Activated T-cell treated with anti-CD3 and anti-CD28 coated beads, Interleukin-2, amount 50 U/mL, for 24 hours (primary cell): ENCODE measurements around the gene RPEL1.
A peak's percentile ranks its signal among the peaks of the same experiment; 100 is the strongest.
"Not testable (repeated sequence)": the region's sequence is repeated elsewhere in the genome, so short reads cannot be mapped to it uniquely, and the experiment has no call there.

Experiments
- DNase-seq: peaks from one replicate; pipeline ENCODE4 v3.0.0-alpha.2; 2020
- H3K27ac Mint-ChIP-seq: 2 replicates; pipeline ENCODE4 v1.8.0; 2020; ENCODE audit warnings: mild to moderate bottlenecking, mixed read lengths
- H3K27me3 Mint-ChIP-seq: 2 replicates; pipeline ENCODE4 v1.8.0; 2020; ENCODE audit warnings: mixed read lengths
- H3K36me3 Mint-ChIP-seq: 2 replicates; pipeline ENCODE4 v1.8.0; 2020; ENCODE audit warnings: low read depth, mixed read lengths
- H3K4me1 Mint-ChIP-seq: 2 replicates; pipeline ENCODE4 v1.8.0; 2020; ENCODE audit warnings: low read depth, mixed read lengths
- H3K4me3 Mint-ChIP-seq: 2 replicates; pipeline ENCODE4 v1.8.0; 2020; ENCODE audit warnings: mild to moderate bottlenecking, moderate library complexity, mixed read lengths
- H3K9me3 Mint-ChIP-seq: 2 replicates; pipeline ENCODE4 v1.8.0; 2020; ENCODE audit warnings: mixed read lengths

RPEL1 gene

DNA sequence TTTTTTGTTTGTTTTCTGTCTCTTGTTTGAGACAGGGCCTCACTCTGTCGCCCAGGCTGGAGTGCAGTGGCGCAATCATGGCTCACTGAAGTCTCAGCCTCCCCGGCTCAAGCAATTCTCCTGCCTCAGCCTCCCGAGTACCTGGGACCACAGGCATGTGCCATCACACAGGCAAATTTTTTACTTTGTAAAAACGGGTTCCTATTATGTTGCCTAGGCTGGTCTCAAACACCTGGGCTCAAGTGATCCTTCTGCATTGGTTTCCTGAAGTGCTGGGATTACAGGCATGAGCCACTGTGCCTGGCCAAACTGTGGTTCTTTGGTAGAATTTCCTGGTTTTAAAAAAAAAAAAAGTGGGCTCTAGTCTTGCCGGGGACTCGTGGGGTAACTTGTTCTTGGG, at the start of gene RPEL1:
RPEL1 (plus strand) TSS at position 301 of the 400 bp plus-strand sequence. CDS start 110 bp downstream, outside the sequence.
- H3K36me3 Mint-ChIP-seq, H3K4me1 Mint-ChIP-seq, H3K27ac Mint-ChIP-seq, H3K9me3 Mint-ChIP-seq, H3K4me3 Mint-ChIP-seq, H3K27me3 Mint-ChIP-seq, DNase-seq: not testable (repeated sequence)

GRCh38 chr10:103196516-103196915, 49.2 kb upstream of the RPEL1 start:
- H3K4me3 Mint-ChIP-seq, result no peak overlapping the region
- H3K4me1 Mint-ChIP-seq, result peaks cover 34% of the 10 kb centered on the region
- no peaks in the 10 kb centered on the region for H3K9me3 Mint-ChIP-seq
- DNase-seq, result no peak
- no peak overlapping the region for H3K27ac Mint-ChIP-seq
- no peaks in the 10 kb centered on the region for H3K27me3 Mint-ChIP-seq
- H3K36me3 Mint-ChIP-seq, result peaks cover 10% of the 10 kb centered on the region

GRCh38 chr10:103197174-103197573, 48.5 kb upstream of the RPEL1 start:
- peak overlapping the region; percentile 70 for H3K27ac Mint-ChIP-seq
- DNase-seq, result no peak
- H3K27me3 Mint-ChIP-seq, result no peaks in the 10 kb centered on the region
- H3K4me1 Mint-ChIP-seq, result peaks cover 28% of the 10 kb centered on the region
- peaks cover 5% of the 10 kb centered on the region for H3K36me3 Mint-ChIP-seq
- H3K9me3 Mint-ChIP-seq, result no peaks in the 10 kb centered on the region
- H3K4me3 Mint-ChIP-seq, result peak overlapping the region; percentile 2

DNA sequence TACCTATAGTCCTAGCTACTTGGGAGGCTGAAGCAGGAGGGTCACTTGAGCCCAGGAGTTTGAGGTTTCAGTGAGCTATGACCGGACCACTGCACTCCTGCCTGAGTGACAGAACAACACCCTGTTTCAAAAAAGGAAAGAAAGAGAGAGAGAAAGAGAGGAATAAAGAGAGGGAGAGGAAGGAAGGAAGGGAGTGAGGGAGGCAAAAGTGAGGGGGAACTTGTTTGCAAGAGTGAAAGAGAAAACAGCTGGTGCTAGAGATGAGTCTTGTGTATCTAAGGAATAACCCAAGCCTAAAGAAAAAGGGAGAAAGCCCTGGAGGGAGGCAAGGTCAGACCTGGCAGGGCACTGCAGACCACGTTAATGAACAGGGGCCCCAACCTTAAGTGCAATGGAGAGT, 47.8 kb upstream of the RPEL1 start:
- no peak overlapping the region for H3K4me3 Mint-ChIP-seq
- no peak for DNase-seq

GRCh38 chr10:103198648-103199047, 47.0 kb upstream of the RPEL1 start:
- Mint-ChIP-seq H3K27ac (no peak overlapping the region), H3K27me3 (no peaks in the 10 kb centered on the region)

More for the DNA sequence above, 47.8 kb upstream of the RPEL1 start:
- Mint-ChIP-seq H3K4me1 (peaks cover 28% of the 10 kb centered on the region), H3K27me3 (no peaks in the 10 kb centered on the region), H3K9me3 (no peaks in the 10 kb centered on the region), H3K27ac (peak overlapping the region; percentile 10), H3K36me3 (no peaks in the 10 kb centered on the region)

DNA sequence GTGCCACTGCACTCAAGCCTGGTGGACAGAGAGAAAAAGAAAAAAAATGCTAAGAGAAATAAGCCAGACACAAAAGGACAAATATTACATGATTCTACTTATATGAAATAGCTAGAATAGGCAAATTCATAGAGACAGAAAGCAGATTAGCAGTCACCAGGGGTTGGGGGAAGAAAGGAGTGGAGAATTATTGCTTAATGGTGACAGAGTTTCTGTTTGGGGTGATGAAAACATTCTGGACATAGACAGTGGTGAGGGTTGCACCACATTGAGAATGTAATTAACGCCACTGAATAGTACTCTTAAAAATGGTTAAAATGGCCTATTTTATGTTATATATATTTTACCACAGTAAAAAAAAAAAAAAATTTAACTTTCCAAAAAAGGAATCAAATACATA, 46.2 kb upstream of the RPEL1 start:
- no peak overlapping the region for H3K27ac Mint-ChIP-seq
- H3K27me3 Mint-ChIP-seq, result no peaks in the 10 kb centered on the region
- no peak overlapping the region for H3K4me3 Mint-ChIP-seq
- no peaks in the 10 kb centered on the region for H3K36me3 Mint-ChIP-seq
- no peaks in the 10 kb centered on the region for H3K9me3 Mint-ChIP-seq
- H3K4me1 Mint-ChIP-seq, result peaks cover 18% of the 10 kb centered on the region
- DNase-seq, result no peak

More at GRCh38 chr10:103198648-103199047, 47.0 kb upstream of the RPEL1 start:
- Mint-ChIP-seq H3K9me3 (no peaks in the 10 kb centered on the region), H3K4me3 (no peak overlapping the region), H3K36me3 (no peaks in the 10 kb centered on the region), H3K4me1 (peaks cover 23% of the 10 kb centered on the region)
- no peak for DNase-seq

DNA sequence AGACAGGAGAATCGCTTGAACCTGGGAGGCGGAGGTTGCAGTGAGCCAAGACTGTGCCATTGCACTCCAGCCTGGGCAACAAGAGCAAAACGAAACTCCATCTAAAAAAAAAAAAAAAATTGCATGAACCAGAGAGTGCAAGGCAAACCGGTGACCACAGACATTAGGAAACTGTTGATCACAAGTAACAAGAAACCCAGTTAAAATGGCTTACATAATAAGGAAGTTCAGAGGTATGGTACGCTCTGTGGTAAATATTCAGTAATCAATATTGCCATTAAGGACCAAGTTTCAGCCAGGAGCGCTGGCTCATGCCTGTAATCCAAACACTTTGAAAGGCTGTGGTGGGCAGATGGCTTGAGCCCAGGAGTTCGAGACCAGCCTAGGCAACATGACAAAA, 43.4 kb upstream of the RPEL1 start:
- Mint-ChIP-seq H3K27me3 (peaks cover 3% of the 10 kb centered on the region), H3K4me3 (no peak overlapping the region), H3K4me1 (peaks cover 8% of the 10 kb centered on the region), H3K9me3 (no peaks in the 10 kb centered on the region), H3K27ac (no peak overlapping the region), H3K36me3 (no peaks in the 10 kb centered on the region)
- no peak for DNase-seq

GRCh38 chr10:103203466-103203865, 42.2 kb upstream of the RPEL1 start:
- H3K27ac Mint-ChIP-seq, result no peak overlapping the region
- H3K4me3 Mint-ChIP-seq, result no peak overlapping the region
- no peaks in the 10 kb centered on the region for H3K36me3 Mint-ChIP-seq
- no peaks in the 10 kb centered on the region for H3K4me1 Mint-ChIP-seq
- H3K9me3 Mint-ChIP-seq, result no peaks in the 10 kb centered on the region
- H3K27me3 Mint-ChIP-seq, result peaks cover 3% of the 10 kb centered on the region
- DNase-seq, result no peak

GRCh38 chr10:103204353-103205255, 41.1 kb upstream of the RPEL1 start:
- Mint-ChIP-seq H3K4me1 (no peaks in the 10 kb centered on the region), H3K36me3 (no peaks in the 10 kb centered on the region), H3K9me3 (no peaks in the 10 kb centered on the region), H3K4me3 (no peak overlapping the region), H3K27me3 (peaks cover 3% of the 10 kb centered on the region), H3K27ac (no peak overlapping the region)
- DNase-seq, result no peak

DNA sequence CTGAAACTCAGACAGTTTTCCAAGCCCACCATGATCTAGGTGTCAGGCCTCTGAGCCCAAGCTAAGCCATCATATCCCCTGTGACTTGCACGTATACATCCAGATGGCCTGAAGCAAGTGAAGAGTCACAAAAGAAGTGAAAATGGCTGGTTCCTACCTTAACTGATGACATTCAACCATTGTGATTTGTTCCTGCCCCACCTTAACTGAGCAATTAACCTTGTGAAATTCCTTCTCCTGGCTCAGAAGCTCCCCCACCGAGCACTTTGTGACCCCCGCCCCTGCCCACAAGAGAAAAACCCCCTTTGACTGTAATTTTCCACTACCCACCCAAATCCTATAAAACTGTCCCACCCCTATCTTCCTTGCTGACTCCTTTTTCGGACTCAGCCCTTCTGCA, 40.3 kb upstream of the RPEL1 start:
- H3K36me3 Mint-ChIP-seq, DNase-seq, H3K4me1 Mint-ChIP-seq, H3K27me3 Mint-ChIP-seq, H3K27ac Mint-ChIP-seq, H3K9me3 Mint-ChIP-seq, H3K4me3 Mint-ChIP-seq: not testable (repeated sequence)

GRCh38 chr10:103206715-103207114, 39.0 kb upstream of the RPEL1 start:
- H3K4me3 Mint-ChIP-seq, H3K36me3 Mint-ChIP-seq, H3K4me1 Mint-ChIP-seq, DNase-seq, H3K27ac Mint-ChIP-seq, H3K27me3 Mint-ChIP-seq, H3K9me3 Mint-ChIP-seq: not testable (repeated sequence)

DNA sequence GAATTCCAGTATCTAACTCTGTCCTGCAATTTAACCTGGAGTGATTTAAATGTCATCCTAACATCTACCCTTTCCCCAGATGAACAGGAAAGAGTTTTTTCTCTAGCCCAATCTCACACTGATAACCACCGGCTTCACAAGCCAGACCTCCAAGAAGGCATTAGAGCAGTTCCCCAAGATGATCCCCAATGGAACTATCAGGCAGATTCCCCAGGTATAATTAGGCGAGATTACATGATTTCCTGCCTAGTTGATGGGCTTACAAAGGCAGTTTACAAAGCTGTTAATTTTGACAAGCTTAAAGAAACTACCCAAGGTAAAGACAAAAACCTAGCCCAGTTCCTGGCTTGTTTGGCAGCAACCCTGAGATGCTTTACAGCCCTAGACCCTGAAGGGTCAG, 38.5 kb upstream of the RPEL1 start:
- Mint-ChIP-seq H3K9me3 (no peaks in the 10 kb centered on the region), H3K36me3 (no peaks in the 10 kb centered on the region), H3K4me3 (no peak overlapping the region), H3K27me3 (peaks cover 3% of the 10 kb centered on the region), H3K27ac (no peak overlapping the region), H3K4me1 (no peaks in the 10 kb centered on the region)
- no peak for DNase-seq

GRCh38 chr10:103207643-103208042, 38.0 kb upstream of the RPEL1 start:
- not testable (repeated sequence) for H3K27me3 Mint-ChIP-seq, H3K9me3 Mint-ChIP-seq, H3K4me1 Mint-ChIP-seq, H3K27ac Mint-ChIP-seq, H3K4me3 Mint-ChIP-seq, DNase-seq, H3K36me3 Mint-ChIP-seq

GRCh38 chr10:103210262-103210661, 35.4 kb upstream of the RPEL1 start:
- H3K4me3 Mint-ChIP-seq, H3K9me3 Mint-ChIP-seq, H3K4me1 Mint-ChIP-seq, H3K27me3 Mint-ChIP-seq, DNase-seq, H3K27ac Mint-ChIP-seq, H3K36me3 Mint-ChIP-seq: not testable (repeated sequence)

DNA sequence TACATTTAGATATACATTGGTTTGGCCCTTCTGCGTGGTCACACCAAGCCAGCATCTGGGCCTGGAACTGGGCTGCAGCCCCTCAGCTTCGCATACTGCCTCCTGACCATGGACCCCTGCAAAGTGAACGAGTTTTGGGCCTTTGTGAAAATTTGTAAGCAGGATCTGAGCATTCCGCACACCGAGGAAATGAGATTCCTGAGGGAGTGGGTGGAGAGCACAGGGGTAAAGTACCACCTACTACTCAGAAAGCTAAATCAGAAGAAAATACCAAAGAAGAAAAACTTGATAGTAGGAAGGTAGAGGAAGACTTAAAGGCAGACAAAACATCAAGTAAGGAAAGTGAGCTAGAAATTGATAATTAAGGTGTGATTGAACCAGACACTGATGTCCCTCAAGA, 30.1 kb upstream of the RPEL1 start:
- no peaks in the 10 kb centered on the region for H3K27me3 Mint-ChIP-seq
- no peak for DNase-seq
- H3K9me3 Mint-ChIP-seq, result no peaks in the 10 kb centered on the region
- H3K27ac Mint-ChIP-seq, result no peak overlapping the region
- no peaks in the 10 kb centered on the region for H3K36me3 Mint-ChIP-seq
- H3K4me1 Mint-ChIP-seq, result no peaks in the 10 kb centered on the region
- H3K4me3 Mint-ChIP-seq, result no peak overlapping the region
